H9 (cell line): ENCODE data around the gene SHPK. TPM values are rescaled to one million over a fixed set of nuclear protein-coding genes. Genes with fewer than 3 reads are reported as not detected.

Experiments
- DNase-seq: peaks from one replicate; pipeline ENCODE4 v3.0.0-alpha.2; 2017
- H2AFZ ChIP-seq: one replicate; pipeline ENCODE4 v1.6.1; 2013; ENCODE audit warnings: mild to moderate bottlenecking, low read length, control low read depth, moderate library complexity
- H2AK5ac ChIP-seq: 2 replicates; pipeline ENCODE4 v1.6.1; 2013; ENCODE audit warnings: low read length, control low read depth, mixed read lengths; ENCODE audit not compliant: insufficient read length
- H2BK120ac ChIP-seq: one replicate; pipeline ENCODE4 v1.6.1; 2013; ENCODE audit warnings: low read depth, mild to moderate bottlenecking, low read length, control low read depth, inconsistent platforms; ENCODE audit not compliant: poor library complexity, severe bottlenecking
- H2BK12ac ChIP-seq: 2 replicates; pipeline ENCODE4 v1.6.1; 2013; ENCODE audit warnings: low read length, control low read depth, mixed read lengths, low read depth; ENCODE audit not compliant: insufficient read length
- H2BK15ac ChIP-seq: 2 replicates; pipeline ENCODE4 v1.6.1; 2013; ENCODE audit warnings: low read depth, low read length, control low read depth
- H2BK20ac ChIP-seq: one replicate; pipeline ENCODE4 v1.6.1; 2013; ENCODE audit warnings: low read depth, mild to moderate bottlenecking, low read length, control low read depth, inconsistent platforms; ENCODE audit not compliant: poor library complexity, severe bottlenecking
- H2BK5ac ChIP-seq: 2 replicates; pipeline ENCODE4 v1.6.1; 2013; ENCODE audit warnings: low read length, control low read depth, mixed read lengths; ENCODE audit not compliant: insufficient read length
- H3K14ac ChIP-seq: 2 replicates; pipeline ENCODE4 v1.6.1; 2013; ENCODE audit warnings: low read length, control low read depth; ENCODE audit not compliant: insufficient read depth
- H3K18ac ChIP-seq: 2 replicates; pipeline ENCODE4 v1.6.1; 2013; ENCODE audit warnings: low read depth, mild to moderate bottlenecking, mixed read lengths, low read length, control low read depth; ENCODE audit not compliant: insufficient read length
- H3K23ac ChIP-seq: 2 replicates; pipeline ENCODE4 v1.6.1; 2013; ENCODE audit warnings: low read length, control low read depth, mixed read lengths, low read depth; ENCODE audit not compliant: insufficient read length
- H3K23me2 ChIP-seq: 2 replicates; pipeline ENCODE4 v1.6.1; 2013; ENCODE audit warnings: low read depth, mild to moderate bottlenecking, mixed read lengths, low read length, control low read depth; ENCODE audit not compliant: insufficient read length, poor library complexity, severe bottlenecking
- H3K27ac ChIP-seq: 2 replicates; pipeline ENCODE4 v1.5.1; 2013; ENCODE audit warnings: low read length, control low read depth, mixed read lengths, low read depth; ENCODE audit not compliant: insufficient read length
- H3K27me3 ChIP-seq: 2 replicates; pipeline ENCODE4 v1.6.1; 2013; ENCODE audit warnings: low read length, control low read depth, inconsistent platforms; ENCODE audit not compliant: insufficient read depth
- H3K4ac ChIP-seq: 2 replicates; pipeline ENCODE4 v1.6.1; 2013; ENCODE audit warnings: low read depth, mild to moderate bottlenecking, control low read depth, inconsistent platforms, low read length, moderate library complexity
- H3K4me1 ChIP-seq: 2 replicates; pipeline ENCODE4 v1.6.1; 2013; ENCODE audit warnings: low read length, control low read depth, inconsistent platforms; ENCODE audit not compliant: insufficient read depth
- H3K4me2 ChIP-seq: 2 replicates; pipeline ENCODE4 v1.6.1; 2013; ENCODE audit warnings: low read length, control low read depth, mixed read lengths; ENCODE audit not compliant: insufficient read length, insufficient read depth
- H3K56ac ChIP-seq: 2 replicates; pipeline ENCODE4 v1.6.1; 2013; ENCODE audit warnings: low read depth, mild to moderate bottlenecking, mixed read lengths, low read length, control low read depth; ENCODE audit not compliant: insufficient read length
- H3K79me1 ChIP-seq: 2 replicates; pipeline ENCODE4 v1.6.1; 2013; ENCODE audit warnings: low read depth, mild to moderate bottlenecking, moderate library complexity, low read length, control low read depth, inconsistent platforms; ENCODE audit not compliant: insufficient read depth, poor library complexity, severe bottlenecking
- H3K79me2 ChIP-seq: 2 replicates; pipeline ENCODE4 v1.6.1; 2013; ENCODE audit warnings: low read length, control low read depth, inconsistent platforms; ENCODE audit not compliant: insufficient read depth
- H3K9ac ChIP-seq: 2 replicates; pipeline ENCODE4 v1.6.1; 2013; ENCODE audit warnings: low read length, control low read depth, mixed read lengths; ENCODE audit not compliant: insufficient read length; ENCODE audit errors: extremely low read depth
- H3K9me3 ChIP-seq: one replicate; pipeline ENCODE4 v1.6.1; 2013; ENCODE audit warnings: low read depth, low read length, inconsistent platforms; ENCODE audit not compliant: control insufficient read depth
- H3T11ph ChIP-seq: one replicate; pipeline ENCODE4 v1.6.1; 2013; ENCODE audit warnings: mild to moderate bottlenecking, low read length, control low read depth, inconsistent platforms
- H4K20me1 ChIP-seq: one replicate; pipeline ENCODE4 v1.6.1; 2013; ENCODE audit not compliant: control insufficient read depth, insufficient read length, insufficient read depth
- H4K5ac ChIP-seq: 2 replicates; pipeline ENCODE4 v1.6.1; 2013; ENCODE audit warnings: low read depth, mild to moderate bottlenecking, mixed read lengths, low read length, control low read depth; ENCODE audit not compliant: insufficient read length
- H4K8ac ChIP-seq: replicated peaks from 2 replicates; pipeline ENCODE4 v1.6.1; 2013; ENCODE audit warnings: low read length, control low read depth, mixed read lengths, low read depth; ENCODE audit not compliant: insufficient read length
- H4K91ac ChIP-seq: 2 replicates; pipeline ENCODE4 v1.6.1; 2013; ENCODE audit warnings: low read depth, mild to moderate bottlenecking, moderate library complexity, mixed read lengths, low read length, control low read depth; ENCODE audit not compliant: insufficient read length
- H3K27ac Mint-ChIP-seq, 3 experiments: 2 replicates in 2 of 3; 3 replicates in 1 of 3; pipeline ENCODE4 v1.8.0; 2020 to 2021; ENCODE audit warnings: mixed read lengths in 3 of 3, mild to moderate bottlenecking in 1 of 3, moderate library complexity in 1 of 3
- H3K27me3 Mint-ChIP-seq: 2 replicates; pipeline ENCODE4 v1.8.0; 2021; ENCODE audit warnings: low read depth, mild to moderate bottlenecking, moderate library complexity, mixed read lengths
- H3K36me3 Mint-ChIP-seq, 3 experiments: 2 replicates in 2 of 3; 3 replicates in 1 of 3; pipeline ENCODE4 v1.8.0; 2020 to 2021; ENCODE audit warnings: low read depth in 3 of 3, mixed read lengths in 3 of 3; ENCODE audit not compliant: insufficient read depth in 1 of 3
- H3K4me1 Mint-ChIP-seq, 2 experiments: 2 replicates each; pipeline ENCODE4 v1.8.0; 2020; ENCODE audit warnings: mixed read lengths in 2 of 2
- H3K4me3 Mint-ChIP-seq, 2 experiments: 2 replicates in 1 of 2; 3 replicates in 1 of 2; pipeline ENCODE4 v1.8.0; 2020 to 2021; ENCODE audit warnings: mild to moderate bottlenecking in 2 of 2, mixed read lengths in 2 of 2, moderate library complexity in 1 of 2
- H3K9me3 Mint-ChIP-seq, 2 experiments: 2 replicates in 1 of 2; 3 replicates in 1 of 2; pipeline ENCODE4 v1.8.0; 2020; ENCODE audit warnings: mild to moderate bottlenecking in 2 of 2, mixed read lengths in 2 of 2, moderate library complexity in 1 of 2
- WGBS: extraction: QIAGEN DNeasy Blood & Tissue Kit; methylation state at CpG from one replicate; pipeline ENCODE4 v1.1.7; 2013; ENCODE audit warnings: missing lambda C conversion rate, low lambda C conversion rate, mixed read lengths; ENCODE audit not compliant: insufficient read length; ENCODE audit errors: extremely low coverage; 5-methylcytosine and 5-hydroxymethylcytosine counted together
- total RNA-seq: library from RNA; stranded (reverse); gene quantifications from 2 replicates; pipeline ENCODE4 v1.2.1, GENCODE V29; 2021
- TF ChIP-seq, protein P1 (sequence below): fragments of 200-600 bp; sonication (generic); conservative IDR thresholded peaks from 3 replicates; pipeline ENCODE4 v1.8.0; 2021; ENCODE audit warnings: antibody characterized with exemption, mild to moderate bottlenecking

Gene SHPK
- total RNA-seq, 1 experiment from 2014 or later = 27.0 TPM

DNA sequence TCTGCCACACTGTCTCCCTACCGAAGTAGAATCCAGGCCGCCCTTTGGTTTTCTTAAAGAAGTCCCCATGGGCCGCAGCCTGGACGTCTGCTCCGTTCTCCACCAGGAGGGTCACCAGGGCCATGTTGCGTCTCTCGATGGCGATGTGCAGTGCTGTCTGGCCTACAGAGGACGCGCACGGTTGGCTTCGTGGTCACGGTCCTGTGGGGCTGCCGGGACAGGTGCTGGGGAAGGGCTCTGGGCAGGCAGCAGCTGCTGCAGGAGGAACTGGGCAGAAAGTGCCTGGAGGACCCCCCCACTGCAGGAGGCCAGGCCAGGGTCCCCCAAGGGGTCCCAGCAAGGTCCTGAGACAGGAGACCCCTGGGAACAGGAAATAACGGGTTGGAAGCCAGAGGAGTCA, 45.8 kb downstream of the SHPK start:
- H3K14ac ChIP-seq = no peak overlapping the region
- no peak overlapping the region for H3K4me2 ChIP-seq
- no peak overlapping the region for H3K4me3 Mint-ChIP-seq
- H2BK20ac ChIP-seq = no peak overlapping the region
- no peak overlapping the region for H4K8ac ChIP-seq
- peaks cover 2% of the 10 kb centered on the region in 2 experiments; a peak in 3 of 4 replicates for H3K4me1 Mint-ChIP-seq
- H3K27ac Mint-ChIP-seq = peak overlapping the region in 1 of 3 experiments; percentile 18; a peak in 1 of 7 replicates
- H2AK5ac ChIP-seq = no peak overlapping the region
- H3K18ac ChIP-seq = no peak overlapping the region
- no peak overlapping the region for H3K9ac ChIP-seq
- no peaks in the 10 kb centered on the region for H3K27me3 ChIP-seq
- no peaks in the 10 kb centered on the region for H3K4me1 ChIP-seq
- no peaks in the 10 kb centered on the region for H4K20me1 ChIP-seq
- H2BK5ac ChIP-seq = no peak overlapping the region
- H3K4ac ChIP-seq = no peak overlapping the region
- H3K9me3 Mint-ChIP-seq = no peaks in the 10 kb centered on the region
- no peak for DNase-seq
- no peak overlapping the region for H3K23ac ChIP-seq
- H3T11ph ChIP-seq = no peak overlapping the region
- H3K27ac ChIP-seq = no peak overlapping the region
- no peak overlapping the region for H2BK120ac ChIP-seq
- H3K23me2 ChIP-seq = no peaks in the 10 kb centered on the region
- no peak overlapping the region for H3K56ac ChIP-seq
- WGBS = no CpG with 5 or more reads among the region's 15 CpGs
- no peak overlapping the region for H2BK12ac ChIP-seq
- no peak overlapping the region for H4K5ac ChIP-seq
- H2AFZ ChIP-seq = no peak overlapping the region
- no peaks in the 10 kb centered on the region for H3K9me3 ChIP-seq
- no peaks in the 10 kb centered on the region for H3K79me2 ChIP-seq
- no peaks in the 10 kb centered on the region for H3K27me3 Mint-ChIP-seq
- no peak overlapping the region for H2BK15ac ChIP-seq
- TF ChIP-seq, protein P1, sequence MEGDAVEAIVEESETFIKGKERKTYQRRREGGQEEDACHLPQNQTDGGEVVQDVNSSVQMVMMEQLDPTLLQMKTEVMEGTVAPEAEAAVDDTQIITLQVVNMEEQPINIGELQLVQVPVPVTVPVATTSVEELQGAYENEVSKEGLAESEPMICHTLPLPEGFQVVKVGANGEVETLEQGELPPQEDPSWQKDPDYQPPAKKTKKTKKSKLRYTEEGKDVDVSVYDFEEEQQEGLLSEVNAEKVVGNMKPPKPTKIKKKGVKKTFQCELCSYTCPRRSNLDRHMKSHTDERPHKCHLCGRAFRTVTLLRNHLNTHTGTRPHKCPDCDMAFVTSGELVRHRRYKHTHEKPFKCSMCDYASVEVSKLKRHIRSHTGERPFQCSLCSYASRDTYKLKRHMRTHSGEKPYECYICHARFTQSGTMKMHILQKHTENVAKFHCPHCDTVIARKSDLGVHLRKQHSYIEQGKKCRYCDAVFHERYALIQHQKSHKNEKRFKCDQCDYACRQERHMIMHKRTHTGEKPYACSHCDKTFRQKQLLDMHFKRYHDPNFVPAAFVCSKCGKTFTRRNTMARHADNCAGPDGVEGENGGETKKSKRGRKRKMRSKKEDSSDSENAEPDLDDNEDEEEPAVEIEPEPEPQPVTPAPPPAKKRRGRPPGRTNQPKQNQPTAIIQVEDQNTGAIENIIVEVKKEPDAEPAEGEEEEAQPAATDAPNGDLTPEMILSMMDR = no peak
- H3K36me3 Mint-ChIP-seq = peaks cover 8 to 35% (median 33%) of the 10 kb centered on the region in 3 experiments; a peak in 6 of 7 replicates
- H4K91ac ChIP-seq = no peak overlapping the region
- H3K79me1 ChIP-seq = no peaks in the 10 kb centered on the region
